GM19238 (cell line): ENCODE results near the gene CD300H.

Experiments used
- DNase-seq: peaks from one replicate; pipeline ENCODE4 v3.0.0; 2011; ENCODE audit warnings: low spot score; ENCODE audit not compliant: insufficient read length

Gene CD300H

GRCh38 chr17:74567397-74567796 lies at the start of gene CD300H:
TSS of gene CD300H (minus strand) at chr17:74567509.
- no peak for DNase-seq

- DNase-seq, result no peak
Measured at GRCh38 chr17:74616696-74617095, 49.4 kb upstream of the CD300H start.

- DNase-seq, result no peak
Measured at GRCh38 chr17:74612046-74612445, 44.7 kb upstream of the CD300H start.

- no peak for DNase-seq
Measured at GRCh38 chr17:74610108-74610507, 42.8 kb upstream of the CD300H start.

- no peak for DNase-seq
Measured at GRCh38 chr17:74608511-74608910, 41.2 kb upstream of the CD300H start.

- DNase-seq, result no peak
Measured at GRCh38 chr17:74607221-74607620, 39.9 kb upstream of the CD300H start.

- no peak for DNase-seq
Measured at GRCh38 chr17:74606050-74606449, 38.7 kb upstream of the CD300H start.

- DNase-seq, result no peak
Measured at GRCh38 chr17:74605361-74605760, 38.1 kb upstream of the CD300H start.

- no peak for DNase-seq
Measured at GRCh38 chr17:74604761-74605160, 37.5 kb upstream of the CD300H start.

GRCh38 chr17:74604200-74604599 lies 36.9 kb upstream of the CD300H start:
- DNase-seq, result no peak

- no peak for DNase-seq
Measured at GRCh38 chr17:74603746-74604145, 36.4 kb upstream of the CD300H start.

GRCh38 chr17:74603037-74603635 lies 35.8 kb upstream of the CD300H start:
- no peak for DNase-seq

- peak; percentile 27 for DNase-seq
Measured at GRCh38 chr17:74601944-74602572, 34.7 kb upstream of the CD300H start.

GRCh38 chr17:74599448-74599939 lies 32.2 kb upstream of the CD300H start:
- no peak for DNase-seq

GRCh38 chr17:74599023-74599399 lies 31.7 kb upstream of the CD300H start:
- DNase-seq, result no peak

- no peak for DNase-seq
Measured at GRCh38 chr17:74598346-74599022, 31.2 kb upstream of the CD300H start.

GRCh38 chr17:74597069-74597790 lies 29.9 kb upstream of the CD300H start:
- no peak for DNase-seq

GRCh38 chr17:74595037-74595750 lies 27.9 kb upstream of the CD300H start:
- DNase-seq, result no peak

- no peak for DNase-seq
Measured at GRCh38 chr17:74592087-74592990, 25.0 kb upstream of the CD300H start, which contains the start of gene CD300LD. TSS of gene CD300LD (minus strand) at chr17:74592283. CDS start at chr17:74592202, 81 bp downstream.

GRCh38 chr17:74591503-74591902 lies 24.2 kb upstream of the CD300H start:
- DNase-seq, result no peak
